AG04449 (cell line): ENCODE results near the gene CCDC174.

Experiments
- CTCF ChIA-PET: fragments of 350-600 bp; formaldehyde crosslinking; extraction: SDS; loops from one replicate; lab custom pipeline; 2021; ENCODE audit warnings: antibody characterized with exemption; lab: Yijun Ruan, JAX
- POLR2A ChIA-PET: fragments of 400-600, 350-600 bp; formaldehyde crosslinking; extraction: SDS; loops from one replicate; lab custom pipeline; 2020; ENCODE audit warnings: antibody characterized with exemption, inconsistent platforms; lab: Yijun Ruan, JAX
- DNase-seq: peaks from one replicate; pipeline ENCODE4 v3.0.0-alpha.2; 2010; ENCODE audit warnings: low read depth, low spot score
- H3K4me3 ChIP-seq: 2 replicates; pipeline ENCODE4 v1.5.1; 2011; ENCODE audit warnings: low read depth, mild to moderate bottlenecking, control low read depth, low read length
- TF ChIP-seq, protein P1 (sequence below): IDR thresholded peaks from one replicate; pipeline ENCODE4 v1.5.1; 2011; ENCODE audit warnings: mild to moderate bottlenecking, moderate library complexity, low read length, control low read depth, inconsistent platforms; ENCODE audit not compliant: insufficient read depth; ENCODE audit errors: missing control alignments

The CCDC174 gene

GRCh38 chr3:14651440-14652251 is at the start of gene CCDC174:
Gene CCDC174, plus strand, starts transcription at chr3:14651762. Its CDS starts 75 bp downstream, at chr3:14651837.
- TF ChIP-seq, protein P1, sequence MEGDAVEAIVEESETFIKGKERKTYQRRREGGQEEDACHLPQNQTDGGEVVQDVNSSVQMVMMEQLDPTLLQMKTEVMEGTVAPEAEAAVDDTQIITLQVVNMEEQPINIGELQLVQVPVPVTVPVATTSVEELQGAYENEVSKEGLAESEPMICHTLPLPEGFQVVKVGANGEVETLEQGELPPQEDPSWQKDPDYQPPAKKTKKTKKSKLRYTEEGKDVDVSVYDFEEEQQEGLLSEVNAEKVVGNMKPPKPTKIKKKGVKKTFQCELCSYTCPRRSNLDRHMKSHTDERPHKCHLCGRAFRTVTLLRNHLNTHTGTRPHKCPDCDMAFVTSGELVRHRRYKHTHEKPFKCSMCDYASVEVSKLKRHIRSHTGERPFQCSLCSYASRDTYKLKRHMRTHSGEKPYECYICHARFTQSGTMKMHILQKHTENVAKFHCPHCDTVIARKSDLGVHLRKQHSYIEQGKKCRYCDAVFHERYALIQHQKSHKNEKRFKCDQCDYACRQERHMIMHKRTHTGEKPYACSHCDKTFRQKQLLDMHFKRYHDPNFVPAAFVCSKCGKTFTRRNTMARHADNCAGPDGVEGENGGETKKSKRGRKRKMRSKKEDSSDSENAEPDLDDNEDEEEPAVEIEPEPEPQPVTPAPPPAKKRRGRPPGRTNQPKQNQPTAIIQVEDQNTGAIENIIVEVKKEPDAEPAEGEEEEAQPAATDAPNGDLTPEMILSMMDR: no peak
- DNase-seq: peak; percentile 97
- CTCF ChIA-PET: interaction anchor here (0.9 to 3.9 kb wide), 14 partner anchors 12 to 755 kb away, joined by 3 to 25 read pairs (median 5); no protein-coding TSS in a partner anchor
- POLR2A ChIA-PET: interaction anchor here (0.7 to 1.5 kb wide), 7 partner anchors 14 to 527 kb away, joined by 3 to 7 read pairs (median 3); partner anchors contain the start of genes CHCHD4, LSM3, TMEM43 and XPC
- H3K4me3 ChIP-seq: peak within 1 kb of the TSS; percentile 90

- ChIA-PET POLR2A (no interaction called here), CTCF (interaction anchor here (0.6 to 1.5 kb wide), 3 partner anchors 24 to 399 kb away, joined by 3 read pairs; no protein-coding TSS in a partner anchor)
- TF ChIP-seq, protein P1: peak; percentile 18
- no peak for DNase-seq
- peak overlapping the region; percentile 31 for H3K4me3 ChIP-seq
These were observed 49.4 kb upstream of the CCDC174 start for GRCh38 chr3:14602006-14602803.

GRCh38 chr3:14602804-14603644 is 48.5 kb upstream of the CCDC174 start:
- CTCF ChIA-PET: interaction anchor here (0.6 to 0.9 kb wide), 2 partner anchors 25 to 400 kb away, joined by 3 read pairs; no protein-coding TSS in a partner anchor
- TF ChIP-seq, protein P1: no peak
- POLR2A ChIA-PET: no interaction called here
- peak overlapping the region; percentile 31 for H3K4me3 ChIP-seq
- no peak for DNase-seq

GRCh38 chr3:14605067-14605466 is 46.5 kb upstream of the CCDC174 start:
- ChIA-PET CTCF (interaction anchor here (1.8 kb wide), 1 partner anchor 402 kb away, joined by 5 read pairs; no protein-coding TSS in a partner anchor), POLR2A (no interaction called here)
- TF ChIP-seq, protein P1: no peak
- DNase-seq: no peak
- H3K4me3 ChIP-seq: no peak overlapping the region

DNA sequence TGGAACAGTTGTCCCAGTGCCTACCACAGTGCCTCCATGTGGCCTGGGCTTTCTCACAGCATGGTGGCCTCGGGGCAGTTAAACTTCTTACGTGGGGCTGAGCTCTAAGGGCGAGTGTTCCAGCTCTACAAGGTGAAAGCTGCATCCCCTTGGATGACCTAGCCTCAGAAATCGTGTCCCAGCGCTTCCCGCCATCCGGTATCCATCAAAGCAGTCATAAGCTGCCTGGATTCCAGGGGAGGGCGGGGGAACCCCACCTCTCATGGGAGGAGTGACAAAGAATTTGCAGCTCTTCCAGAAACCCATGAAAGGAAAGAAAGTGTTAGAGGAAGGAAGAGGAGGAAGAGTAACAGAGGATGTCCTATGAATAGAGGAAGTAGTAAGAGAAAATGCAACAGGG is 45.8 kb upstream of the CCDC174 start:
- no peak overlapping the region for H3K4me3 ChIP-seq
- no peak for DNase-seq
- ChIA-PET POLR2A (no interaction called here), CTCF (interaction anchor here (0.9 to 1.8 kb wide), 3 partner anchors 97 to 402 kb away, joined by 3 to 7 read pairs (median 5); no protein-coding TSS in a partner anchor)
- TF ChIP-seq, protein P1: no peak
